Esophagus muscularis mucosa (tissue), 3 donors: ENCODE data around the gene RAE1.
"Not testable (repeated sequence)": the region's sequence is repeated elsewhere in the genome, so short reads cannot be mapped to it uniquely, and the experiment has no call there.

Source experiments
- POLR2A ChIP-seq: fragments of 450-650 bp; IDR thresholded peaks from one replicate; pipeline ENCODE4 v1.6.1; 2017; ENCODE audit warnings: antibody characterized with exemption, moderate library complexity, mild to moderate bottlenecking, low read depth
- POLR2AphosphoS5 ChIP-seq, 2 donors: sonication (generic); formaldehyde crosslinking; IDR thresholded peaks; one replicate each; pipeline ENCODE4 v1.6.1; 2017; ENCODE audit warnings: antibody characterized with exemption in 2 of 2
- TF ChIP-seq, protein P1 (sequence below), 3 experiments: fragments of 200-600 bp in 2 of 3; fragments of 450-650 bp in 1 of 3; sonication (generic) in 2 of 3; IDR thresholded peaks; one replicate each; pipeline ENCODE4 v1.5.1; 2017 to 2019; ENCODE audit warnings: antibody characterized with exemption in 3 of 3, mild to moderate bottlenecking in 2 of 3, moderate library complexity in 1 of 3

DNA sequence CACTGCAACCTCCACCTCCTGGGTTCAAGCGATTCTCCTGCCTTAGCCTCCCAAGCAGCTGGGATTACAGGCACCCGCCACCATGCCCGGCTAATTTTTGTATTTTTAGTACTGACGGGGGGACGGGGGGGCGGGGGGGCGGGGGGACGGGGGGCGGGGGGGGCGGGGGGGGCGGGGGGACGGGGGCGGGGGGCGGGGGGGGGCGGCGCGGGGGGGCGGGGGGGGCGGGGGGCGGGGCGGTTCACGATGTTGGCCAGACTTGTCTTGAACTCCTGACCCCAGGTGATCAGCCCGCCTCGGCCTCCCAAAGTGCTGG is 371 bp upstream of the RAE1 start:
- TF ChIP-seq POLR2AphosphoS5 (IDR thresholded peaks at IDR 0.05); POLR2A: not testable (repeated sequence)
- TF ChIP-seq, protein P1, sequence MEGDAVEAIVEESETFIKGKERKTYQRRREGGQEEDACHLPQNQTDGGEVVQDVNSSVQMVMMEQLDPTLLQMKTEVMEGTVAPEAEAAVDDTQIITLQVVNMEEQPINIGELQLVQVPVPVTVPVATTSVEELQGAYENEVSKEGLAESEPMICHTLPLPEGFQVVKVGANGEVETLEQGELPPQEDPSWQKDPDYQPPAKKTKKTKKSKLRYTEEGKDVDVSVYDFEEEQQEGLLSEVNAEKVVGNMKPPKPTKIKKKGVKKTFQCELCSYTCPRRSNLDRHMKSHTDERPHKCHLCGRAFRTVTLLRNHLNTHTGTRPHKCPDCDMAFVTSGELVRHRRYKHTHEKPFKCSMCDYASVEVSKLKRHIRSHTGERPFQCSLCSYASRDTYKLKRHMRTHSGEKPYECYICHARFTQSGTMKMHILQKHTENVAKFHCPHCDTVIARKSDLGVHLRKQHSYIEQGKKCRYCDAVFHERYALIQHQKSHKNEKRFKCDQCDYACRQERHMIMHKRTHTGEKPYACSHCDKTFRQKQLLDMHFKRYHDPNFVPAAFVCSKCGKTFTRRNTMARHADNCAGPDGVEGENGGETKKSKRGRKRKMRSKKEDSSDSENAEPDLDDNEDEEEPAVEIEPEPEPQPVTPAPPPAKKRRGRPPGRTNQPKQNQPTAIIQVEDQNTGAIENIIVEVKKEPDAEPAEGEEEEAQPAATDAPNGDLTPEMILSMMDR (IDR thresholded peaks at IDR 0.05) = not testable (repeated sequence)
